ENCODE data around the gene RGMA. TPM values are rescaled to one million over a fixed set of nuclear protein-coding genes. Genes with fewer than 3 reads are reported as not detected.

Gene RGMA
- total and polyA plus RNA-seq, 10 of the 15 experiments (the other 5 are each of a cell fraction or from before 2014, with no cell fraction given) = not detected

DNA sequence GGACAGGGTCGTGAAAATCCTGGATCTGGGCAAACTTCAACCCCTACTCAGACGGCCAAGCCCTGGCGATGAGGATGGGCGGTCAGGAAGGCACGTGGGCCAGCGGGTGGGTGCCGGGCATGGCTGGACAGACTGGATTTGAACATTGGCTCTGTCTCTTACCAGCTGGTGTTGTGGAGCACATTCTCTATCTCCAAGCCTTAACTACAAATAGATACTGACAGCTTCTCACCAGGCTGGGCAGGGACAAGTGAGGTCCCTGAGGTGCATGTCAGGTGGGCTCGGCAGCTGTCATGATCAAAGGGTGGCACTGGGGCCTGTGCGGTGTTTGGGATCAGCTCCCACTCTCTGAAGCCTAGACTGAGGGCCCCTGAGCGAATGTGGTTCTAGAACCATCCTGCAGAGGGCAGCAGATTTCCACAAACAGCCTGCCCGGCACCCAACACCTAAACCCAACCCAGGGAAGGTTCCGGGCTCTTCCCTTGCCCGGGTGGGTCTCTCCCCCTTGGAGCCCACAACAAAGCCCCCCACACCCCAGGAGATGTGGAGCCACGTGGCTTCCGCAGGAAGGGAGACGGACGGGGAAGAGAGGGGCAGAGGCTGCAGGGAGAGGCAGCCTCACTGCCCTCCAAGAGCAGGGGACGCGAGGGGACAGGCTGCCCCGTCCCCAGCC is 58.4 kb downstream of the RGMA start (continued):
- no peak for TF ChIP-seq TBL1XR1 (IDR thresholded peaks at IDR 0.05; ENCODE audit: low read depth, low read length)
- TF ChIP-seq SMARCA5 (IDR thresholded peaks at IDR 0.05) = 0 out of 2 replicates have a peak, but pooled peaks have one; percentile 27
- TF ChIP-seq YY1 (IDR thresholded peaks at IDR 0.05; ENCODE audit: low read depth, low read length) = 0 out of 2 replicates have a peak, but pooled peaks have one; percentile 35

DNA sequence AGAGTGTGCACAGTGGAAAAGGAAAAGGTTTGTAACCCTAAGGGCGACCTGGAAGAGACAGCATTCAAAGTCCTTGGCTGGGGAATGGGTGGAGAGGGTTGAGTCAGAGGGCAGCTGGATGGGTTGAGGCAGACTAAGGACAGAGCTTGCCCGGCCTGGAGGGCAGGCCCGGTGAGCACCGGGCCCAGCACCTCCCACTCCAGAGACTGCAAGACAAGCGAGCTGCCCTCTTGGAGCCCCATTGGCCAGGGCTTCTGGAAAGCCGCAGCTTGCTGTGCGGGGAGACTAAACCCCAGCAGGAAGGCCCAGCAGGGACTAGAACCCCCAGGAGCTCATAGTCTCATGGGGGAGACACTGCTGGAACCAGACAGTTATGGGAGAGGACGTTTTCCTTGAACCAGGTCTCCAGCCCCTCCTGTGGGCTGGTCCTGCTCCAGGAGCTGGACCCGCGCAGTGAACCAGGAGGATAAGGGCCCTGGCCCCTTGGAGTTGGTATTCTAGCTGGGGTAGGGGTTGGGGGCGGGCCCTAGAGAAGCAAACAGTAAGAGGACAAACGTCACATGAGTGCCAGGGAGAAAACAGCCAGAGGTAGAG is 59.1 kb downstream of the RGMA start:
- in situ Hi-C loops (cut with MboI) (loop anchor here (5.0 to 25.0 kb wide), 2 partner anchors 228 to 1282 kb away; no protein-coding TSS in a partner anchor), intact Hi-C loops (cut with micrococcal nuclease; ENCODE audit: unreplicated experiment) (loop anchor here (2.0 to 10.0 kb wide), 3 partner anchors 235 to 1091 kb away; no protein-coding TSS in a partner anchor)
- CTCF ChIA-PET = interaction anchor here (0.6 to 5.8 kb wide), 27 partner anchors 9 to 1233 kb away, joined by 3 to 54 read pairs (median 4); partner anchors contain the start of gene CHD2
- no peak overlapping the region for H3K27ac ChIP-seq (ENCODE audit: control insufficient read depth, insufficient read depth)
- ATAC-seq = peak; percentile 20
- BruUV-seq (replicated peaks) = no TSS peak
- H4K20me1 ChIP-seq (ENCODE audit: control insufficient read depth, insufficient read depth) = peaks cover 4% of the 10 kb centered on the region
- RAD21 ChIA-PET (ENCODE audit: unreplicated experiment) = interaction anchor here (0.5 to 3.7 kb wide), 12 partner anchors 30 to 1293 kb away, joined by 3 to 40 read pairs (median 4); no protein-coding TSS in a partner anchor
- H3K4me3 ChIP-seq = no peak overlapping the region
- H3K36me3 ChIP-seq (ENCODE audit: control insufficient read depth in 2 of 2, insufficient read depth in 2 of 2, low read length in 1 of 2) = peaks cover 10 to 13% of the 10 kb centered on the region in 2 experiments
- H3K9me3 ChIP-seq (replicated peaks; ENCODE audit: control insufficient read depth, insufficient read depth, low read length) = no peaks in the 10 kb centered on the region
- no peak for FAIRE-seq
- H3K9ac ChIP-seq (ENCODE audit: control insufficient read depth, insufficient read depth, low read length) = no peak overlapping the region
- H3K27me3 ChIP-seq (replicated peaks in 1 of 2; ENCODE audit: control insufficient read depth in 2 of 2, insufficient read depth in 2 of 2, low read length in 1 of 2) = no peaks in the 10 kb centered on the region
- POLR2A ChIA-PET = no interaction called here
- H2AFZ ChIP-seq (ENCODE audit: control insufficient read depth, low read depth, low read length) = no peak overlapping the region
- H3K4me2 ChIP-seq (ENCODE audit: control insufficient read depth, insufficient read depth) = no peak overlapping the region
- WGBS (ENCODE audit: insufficient coverage, insufficient replicate concordance, low lambda C conversion rate, missing lambda C conversion rate) = 56% methylated on average over 11 of the region's 12 CpGs
- H3K4me1 ChIP-seq (ENCODE audit: control insufficient read depth, insufficient read depth, low read length) = peaks cover under 1% of the 10 kb centered on the region; the same call in 1 of the 2 replicates
- SMC1A ChIA-PET (ENCODE audit: uncharacterized antibody, unreplicated experiment) = interaction anchor here (0.8 to 2.3 kb wide), 8 partner anchors 9 to 1090 kb away, joined by 3 to 13 read pairs (median 4); no protein-coding TSS in a partner anchor
- no peak for DNase-seq (ENCODE audit: low read depth, low spot score)
- no peaks in the 10 kb centered on the region for H3K79me2 ChIP-seq (ENCODE audit: control insufficient read depth, insufficient read depth, low read length)
- TF ChIP-seq RB1 (IDR thresholded peaks at IDR 0.05; ENCODE audit: borderline replicate concordance) (no peak), MXI1 (IDR thresholded peaks at IDR 0.05; ENCODE audit: low read depth, low read length) (no peak), TCF7 (IDR thresholded peaks at IDR 0.05; ENCODE audit: borderline replicate concordance) (no peak), CHD2 (IDR thresholded peaks at IDR 0.05; ENCODE audit: borderline replicate concordance, low read depth, low read length) (no peak), EGR1 (IDR thresholded peaks at IDR 0.05; ENCODE audit: borderline replicate concordance in 1 of 2, low read depth in 2 of 2, low read length in 2 of 2) (no peak), ASH2L (IDR thresholded peaks at IDR 0.05; ENCODE audit: borderline replicate concordance, low read depth) (no peak), SMARCA5 (IDR thresholded peaks at IDR 0.05) (no peak), STAT3 (IDR thresholded peaks at IDR 0.05; ENCODE audit: low read depth, low read length) (no peak), BHLHE40 (IDR thresholded peaks at IDR 0.05; ENCODE audit: borderline replicate concordance in 1 of 2, low read depth in 2 of 2, low read length in 1 of 2) (no peak), NR2C2 (IDR thresholded peaks at IDR 0.05; ENCODE audit: borderline replicate concordance, control insufficient read depth, insufficient read length, low read depth) (no peak), KAT2A (conservative IDR thresholded peaks at IDR 0.05; ENCODE audit: control insufficient read depth, low read depth, low read length) (no peak), MTA2 (IDR thresholded peaks at IDR 0.05; ENCODE audit: low read depth) (no peak), EED (IDR thresholded peaks at IDR 0.05; ENCODE audit: low read depth) (no peak), PAX5 (IDR thresholded peaks at IDR 0.05; ENCODE audit: borderline replicate concordance, low read depth, low read length) (no peak), GABPA (IDR thresholded peaks at IDR 0.05; ENCODE audit: low read depth) (no peak), PAX8 (IDR thresholded peaks at IDR 0.05) (no peak)
- TF ChIP-seq, protein P1, sequence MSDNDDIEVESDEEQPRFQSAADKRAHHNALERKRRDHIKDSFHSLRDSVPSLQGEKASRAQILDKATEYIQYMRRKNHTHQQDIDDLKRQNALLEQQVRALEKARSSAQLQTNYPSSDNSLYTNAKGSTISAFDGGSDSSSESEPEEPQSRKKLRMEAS (IDR thresholded peaks at IDR 0.05; ENCODE audit: low read depth, low read length) = no peak
- TF ChIP-seq, protein P2, sequence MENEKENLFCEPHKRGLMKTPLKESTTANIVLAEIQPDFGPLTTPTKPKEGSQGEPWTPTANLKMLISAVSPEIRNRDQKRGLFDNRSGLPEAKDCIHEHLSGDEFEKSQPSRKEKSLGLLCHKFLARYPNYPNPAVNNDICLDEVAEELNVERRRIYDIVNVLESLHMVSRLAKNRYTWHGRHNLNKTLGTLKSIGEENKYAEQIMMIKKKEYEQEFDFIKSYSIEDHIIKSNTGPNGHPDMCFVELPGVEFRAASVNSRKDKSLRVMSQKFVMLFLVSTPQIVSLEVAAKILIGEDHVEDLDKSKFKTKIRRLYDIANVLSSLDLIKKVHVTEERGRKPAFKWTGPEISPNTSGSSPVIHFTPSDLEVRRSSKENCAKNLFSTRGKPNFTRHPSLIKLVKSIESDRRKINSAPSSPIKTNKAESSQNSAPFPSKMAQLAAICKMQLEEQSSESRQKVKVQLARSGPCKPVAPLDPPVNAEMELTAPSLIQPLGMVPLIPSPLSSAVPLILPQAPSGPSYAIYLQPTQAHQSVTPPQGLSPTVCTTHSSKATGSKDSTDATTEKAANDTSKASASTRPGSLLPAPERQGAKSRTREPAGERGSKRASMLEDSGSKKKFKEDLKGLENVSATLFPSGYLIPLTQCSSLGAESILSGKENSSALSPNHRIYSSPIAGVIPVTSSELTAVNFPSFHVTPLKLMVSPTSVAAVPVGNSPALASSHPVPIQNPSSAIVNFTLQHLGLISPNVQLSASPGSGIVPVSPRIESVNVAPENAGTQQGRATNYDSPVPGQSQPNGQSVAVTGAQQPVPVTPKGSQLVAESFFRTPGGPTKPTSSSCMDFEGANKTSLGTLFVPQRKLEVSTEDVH (IDR thresholded peaks at IDR 0.05; ENCODE audit: low read depth, partially characterized antibody) = no peak

Data from GM12878 (cell line).